Retinal pigment epithelial cell (primary cell): Measurements from ENCODE around the gene ELP1.
"Not testable (repeated sequence)": the region's sequence is repeated elsewhere in the genome, so short reads cannot be mapped to it uniquely, and the experiment has no call there.

Experiments used
- DNase-seq: peaks from one replicate; pipeline ENCODE4 v3.0.0-alpha.2; 2010; ENCODE audit warnings: low read depth
- H3K4me3 ChIP-seq: 2 replicates; pipeline ENCODE4 v1.5.1; 2011; ENCODE audit warnings: mild to moderate bottlenecking, low read length, control low read depth, moderate library complexity
- TF ChIP-seq, protein P1 (sequence below): conservative IDR thresholded peaks from 2 replicates; pipeline ENCODE4 v1.5.1; 2011; ENCODE audit warnings: low read depth, low read length, control low read depth, inconsistent platforms

Gene ELP1

GRCh38 chr9:108905494-108905893, 28.4 kb downstream of the ELP1 start:
- TF ChIP-seq, protein P1, sequence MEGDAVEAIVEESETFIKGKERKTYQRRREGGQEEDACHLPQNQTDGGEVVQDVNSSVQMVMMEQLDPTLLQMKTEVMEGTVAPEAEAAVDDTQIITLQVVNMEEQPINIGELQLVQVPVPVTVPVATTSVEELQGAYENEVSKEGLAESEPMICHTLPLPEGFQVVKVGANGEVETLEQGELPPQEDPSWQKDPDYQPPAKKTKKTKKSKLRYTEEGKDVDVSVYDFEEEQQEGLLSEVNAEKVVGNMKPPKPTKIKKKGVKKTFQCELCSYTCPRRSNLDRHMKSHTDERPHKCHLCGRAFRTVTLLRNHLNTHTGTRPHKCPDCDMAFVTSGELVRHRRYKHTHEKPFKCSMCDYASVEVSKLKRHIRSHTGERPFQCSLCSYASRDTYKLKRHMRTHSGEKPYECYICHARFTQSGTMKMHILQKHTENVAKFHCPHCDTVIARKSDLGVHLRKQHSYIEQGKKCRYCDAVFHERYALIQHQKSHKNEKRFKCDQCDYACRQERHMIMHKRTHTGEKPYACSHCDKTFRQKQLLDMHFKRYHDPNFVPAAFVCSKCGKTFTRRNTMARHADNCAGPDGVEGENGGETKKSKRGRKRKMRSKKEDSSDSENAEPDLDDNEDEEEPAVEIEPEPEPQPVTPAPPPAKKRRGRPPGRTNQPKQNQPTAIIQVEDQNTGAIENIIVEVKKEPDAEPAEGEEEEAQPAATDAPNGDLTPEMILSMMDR = no peak
- no peak overlapping the region for H3K4me3 ChIP-seq
- no peak for DNase-seq

DNA sequence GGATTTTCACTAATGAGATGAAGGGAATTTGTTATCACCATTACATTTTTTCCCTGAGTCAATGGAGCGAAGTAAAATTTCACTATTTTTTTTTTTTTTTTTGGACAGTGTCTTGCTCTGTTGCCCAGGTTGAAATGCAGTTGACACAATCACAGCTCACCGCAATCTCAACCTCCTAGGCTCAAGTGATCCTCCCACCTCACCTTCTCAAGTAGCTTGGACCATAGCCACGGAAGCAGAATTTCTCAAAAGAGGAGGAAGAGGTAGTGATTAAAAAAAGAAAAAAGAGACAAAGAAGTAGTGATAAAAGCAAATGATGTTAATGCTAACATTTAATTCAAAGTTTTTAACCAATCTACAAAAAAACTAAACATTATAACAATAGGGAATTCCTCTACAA, 29.8 kb downstream of the ELP1 start:
- DNase-seq = no peak
- H3K4me3 ChIP-seq = no peak overlapping the region
- TF ChIP-seq, protein P1 = no peak

DNA sequence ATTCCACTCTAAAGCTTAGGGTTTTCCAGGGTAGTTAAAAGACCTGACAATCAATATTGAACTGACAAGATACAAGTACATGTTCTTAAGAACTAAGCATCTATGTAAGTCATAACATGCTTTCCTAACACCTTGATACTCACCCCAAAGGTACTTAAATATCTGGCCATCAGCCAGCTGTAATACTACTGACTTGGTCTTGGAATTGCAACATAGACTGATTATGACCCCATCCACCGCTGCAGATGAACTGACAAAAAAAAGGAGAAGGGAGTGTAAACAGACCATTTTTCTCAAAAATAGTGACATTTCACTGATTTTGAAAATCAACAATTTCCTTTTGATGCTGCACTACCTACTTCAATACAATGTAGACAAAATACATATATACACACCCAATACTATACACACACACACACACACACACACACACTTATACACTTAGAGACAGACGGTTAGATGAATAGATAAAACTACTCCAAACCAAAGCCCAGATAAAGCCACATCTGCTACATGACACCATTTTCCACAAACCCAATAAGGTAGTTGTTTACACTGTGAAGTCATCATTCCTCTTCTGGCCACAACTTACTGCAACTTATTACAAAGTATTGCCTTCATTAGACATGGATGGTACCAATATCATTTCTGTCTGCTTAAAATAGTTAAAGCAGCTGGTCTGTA, 30.4 kb downstream of the ELP1 start:
- no peak for DNase-seq
- TF ChIP-seq, protein P1 = no peak
- no peak overlapping the region for H3K4me3 ChIP-seq

GRCh38 chr9:108900176-108900575, 33.7 kb downstream of the ELP1 start:
- TF ChIP-seq, protein P1 = no peak
- DNase-seq = no peak
- no peak overlapping the region for H3K4me3 ChIP-seq

DNA sequence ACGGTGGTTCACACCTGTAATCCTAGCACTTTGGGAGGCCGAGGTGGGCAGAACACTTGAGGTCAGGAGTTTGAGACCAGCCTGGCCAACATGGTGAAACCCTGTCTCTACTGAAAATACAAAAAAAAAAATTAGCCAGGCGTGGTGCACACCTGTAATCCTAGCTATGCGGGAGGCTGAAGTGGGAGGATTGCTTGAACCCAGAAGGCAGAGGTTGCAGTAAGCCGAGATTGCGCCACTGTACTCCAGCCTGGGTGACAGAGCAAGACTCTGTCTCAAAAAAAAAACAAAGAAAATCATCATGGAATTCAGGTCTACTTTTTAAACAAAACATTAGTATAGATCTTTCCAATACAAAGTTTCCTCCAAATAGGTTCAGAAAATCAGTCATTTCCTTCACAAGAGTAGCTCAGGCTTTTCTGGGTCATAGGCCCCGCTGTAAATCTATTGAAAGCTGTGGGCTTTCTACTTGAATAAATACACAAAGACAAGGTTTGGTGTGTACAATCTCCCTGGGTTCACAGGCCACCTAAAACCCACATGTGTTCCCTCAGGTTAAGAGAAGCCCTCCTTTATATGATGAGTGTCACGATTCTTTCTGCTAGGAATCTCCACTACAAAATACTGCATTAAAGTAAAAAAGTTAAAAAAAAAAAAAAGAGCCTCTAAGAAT, 34.8 kb downstream of the ELP1 start:
- not testable (repeated sequence) for H3K4me3 ChIP-seq, DNase-seq

DNA sequence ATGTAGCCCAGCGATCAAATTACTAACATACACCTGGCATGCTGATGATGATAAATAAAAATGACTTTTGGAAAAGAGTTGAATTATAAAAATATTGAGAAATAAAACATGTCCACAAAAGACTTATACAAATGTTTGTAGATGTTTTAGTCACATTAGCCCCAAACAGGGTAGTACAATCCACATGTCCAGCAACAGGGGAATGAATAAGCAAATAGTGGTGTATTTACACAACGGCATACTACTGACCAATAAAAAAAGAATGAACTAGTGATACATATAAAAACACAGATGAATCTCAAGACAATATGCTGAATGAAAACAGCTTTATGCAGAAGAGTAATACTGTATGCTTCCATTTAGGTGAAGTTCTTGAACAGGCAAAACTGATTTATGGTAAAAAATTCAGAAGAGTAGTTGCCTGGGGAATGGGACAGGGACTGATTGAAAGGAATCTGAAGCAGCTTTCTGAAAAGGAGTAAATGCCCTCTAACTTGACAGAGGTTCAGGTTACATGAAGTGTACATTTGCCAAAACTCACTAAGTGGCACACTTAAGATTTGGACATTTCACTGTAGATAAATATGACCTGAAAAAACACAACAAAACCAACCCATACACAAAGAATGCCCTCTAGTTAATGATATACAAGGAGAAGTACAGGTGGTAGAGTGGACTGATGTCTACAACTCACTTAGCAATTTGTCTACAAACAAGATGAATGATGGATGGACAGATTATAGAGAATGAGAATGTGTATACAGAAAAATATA, 36.4 kb downstream of the ELP1 start:
- no peak overlapping the region for H3K4me3 ChIP-seq
- TF ChIP-seq, protein P1 = no peak
- DNase-seq = no peak

- H3K4me3 ChIP-seq = no peak overlapping the region
- DNase-seq = no peak
- TF ChIP-seq, protein P1 = no peak
Observed at GRCh38 chr9:108894225-108894997, 39.5 kb downstream of the ELP1 start.
